GM23338 (cell line): ENCODE data around the gene PHACTR2. TPM values are rescaled to one million over a fixed set of nuclear protein-coding genes. Genes with fewer than 3 reads are reported as not detected.

Source experiments
- ATAC-seq: fragments of 200-7000 bp; cut with Tn5 transposase; 3 replicates; pipeline ENCODE4 v1.9.1; 2020
- DNase-seq: peaks from one replicate; pipeline ENCODE4 v3.0.0-alpha.2; 2015; ENCODE audit warnings: low spot score
- H2AFZ ChIP-seq: fragments of 200-600 bp; sonication (generic); 2 replicates; pipeline ENCODE4 v1.8.0; 2016; ENCODE audit warnings: antibody characterized with exemption, mild to moderate bottlenecking, moderate library complexity
- H3F3A ChIP-seq: fragments of 200-600 bp; sonication (generic); replicated peaks from 2 replicates; pipeline ENCODE4 v1.8.0; 2017; ENCODE audit warnings: antibody characterized with exemption, mixed run types, low read depth
- H3K27ac ChIP-seq: fragments of 200-600 bp; sonication (generic); 2 replicates; pipeline ENCODE4 v1.6.1; 2016; ENCODE audit warnings: low read depth
- H3K27me3 ChIP-seq: fragments of 200-600 bp; sonication (generic); 2 replicates; pipeline ENCODE4 v1.8.0; 2016; ENCODE audit warnings: mild to moderate bottlenecking, mixed run types, moderate library complexity; ENCODE audit not compliant: insufficient read depth
- H3K36me3 ChIP-seq: fragments of 200-600 bp; sonication (generic); 2 replicates; pipeline ENCODE4 v1.8.0; 2016; ENCODE audit warnings: mild to moderate bottlenecking; ENCODE audit not compliant: insufficient read depth
- H3K4me1 ChIP-seq: fragments of 200-600 bp; sonication (generic); 2 replicates; pipeline ENCODE4 v1.8.0; 2016; ENCODE audit warnings: mild to moderate bottlenecking, moderate library complexity; ENCODE audit not compliant: insufficient read depth
- H3K4me2 ChIP-seq: fragments of 200-600 bp; sonication (generic); 2 replicates; pipeline ENCODE4 v1.7.1; 2017; ENCODE audit warnings: mixed run types
- H3K4me3 ChIP-seq: fragments of 200-600 bp; sonication (generic); 2 replicates; pipeline ENCODE4 v1.6.1; 2016; ENCODE audit warnings: mixed run types
- H3K79me2 ChIP-seq: fragments of 200-600 bp; sonication (generic); replicated peaks from 2 replicates; pipeline ENCODE4 v1.8.0; 2017; ENCODE audit warnings: mild to moderate bottlenecking; ENCODE audit not compliant: insufficient read depth
- H3K9me2 ChIP-seq: fragments of 200-600 bp; sonication (generic); 2 replicates; pipeline ENCODE4 v1.8.0; 2017; ENCODE audit not compliant: insufficient read depth
- H4K20me1 ChIP-seq: fragments of 200-600 bp; sonication (generic); replicated peaks from 2 replicates; pipeline ENCODE4 v1.8.0; 2017; ENCODE audit warnings: mild to moderate bottlenecking; ENCODE audit not compliant: insufficient read depth
- H3K27ac Mint-ChIP-seq: 2 replicates; pipeline ENCODE4 v1.8.0; 2020; ENCODE audit warnings: inconsistent platforms, mild to moderate bottlenecking, moderate library complexity, mixed read lengths
- H3K27me3 Mint-ChIP-seq: 3 replicates; pipeline ENCODE4 v1.8.0; 2022; ENCODE audit warnings: low read depth, mild to moderate bottlenecking, moderate library complexity, mixed read lengths, inconsistent platforms; ENCODE audit not compliant: insufficient read depth, poor library complexity
- H3K36me3 Mint-ChIP-seq: 3 replicates; pipeline ENCODE4 v1.8.0; 2021; ENCODE audit warnings: low read depth, mild to moderate bottlenecking, inconsistent platforms, moderate library complexity, mixed read lengths
- H3K4me1 Mint-ChIP-seq: 3 replicates; pipeline ENCODE4 v1.8.0; 2020; ENCODE audit warnings: mild to moderate bottlenecking, inconsistent platforms, mixed read lengths
- H3K4me3 Mint-ChIP-seq: 3 replicates; pipeline ENCODE4 v1.8.0; 2021; ENCODE audit warnings: moderate library complexity, mild to moderate bottlenecking, inconsistent platforms, mixed read lengths
- H3K9me3 Mint-ChIP-seq: 3 replicates; pipeline ENCODE4 v1.8.0; 2020; ENCODE audit warnings: moderate library complexity, mild to moderate bottlenecking, inconsistent platforms, mixed read lengths
- CREB1 ChIP-seq: fragments of 250-450 bp; sonication (Bioruptor Pico); IDR thresholded peaks from 2 replicates; pipeline ENCODE4 v1.5.0; 2020; ENCODE audit warnings: low read depth, mild to moderate bottlenecking, moderate library complexity
- ETS1 ChIP-seq: IDR thresholded peaks from 2 replicates; pipeline ENCODE4 v1.6.1; 2016; ENCODE audit warnings: antibody characterized with exemption
- EZH2phosphoT487 ChIP-seq: fragments of 200-600 bp; sonication (generic); IDR thresholded peaks from one replicate; pipeline ENCODE4 v1.8.1; 2018; ENCODE audit warnings: antibody characterized with exemption; ENCODE audit not compliant: unreplicated experiment
- JUNB ChIP-seq: IDR thresholded peaks from one replicate; pipeline ENCODE4 v1.6.1; 2016; ENCODE audit warnings: antibody characterized with exemption; ENCODE audit not compliant: unreplicated experiment
- NANOG ChIP-seq: IDR thresholded peaks from 2 replicates; pipeline ENCODE4 v1.6.1; 2016; ENCODE audit warnings: antibody characterized with exemption, borderline replicate concordance
- POLR2AphosphoS5 ChIP-seq: IDR thresholded peaks from 2 replicates; pipeline ENCODE4 v1.6.1; 2016; ENCODE audit warnings: antibody characterized with exemption, low read depth
- REST ChIP-seq: IDR thresholded peaks from one replicate; pipeline ENCODE4 v1.6.1; 2018; ENCODE audit warnings: antibody characterized with exemption; ENCODE audit not compliant: unreplicated experiment
- STAT1 ChIP-seq: IDR thresholded peaks from one replicate; pipeline ENCODE4 v1.6.1; 2016; ENCODE audit warnings: antibody characterized with exemption; ENCODE audit not compliant: unreplicated experiment
- ZNF114 ChIP-seq: fragments of 250-450 bp; sonication (Bioruptor Pico); IDR thresholded peaks from 2 replicates; pipeline ENCODE4 v1.5.0; 2020; ENCODE audit warnings: mild to moderate bottlenecking, moderate library complexity
- ZNF331 ChIP-seq: fragments of 250-450 bp; sonication (Bioruptor Pico); IDR thresholded peaks from 2 replicates; pipeline ENCODE4 v1.5.0; 2020; ENCODE audit warnings: low read depth, mild to moderate bottlenecking, moderate library complexity
- polyA plus RNA-seq: library from polyadenylated mRNA; unstranded; fragments of >200 nt; fragmentation: Nextera tagmentation; extraction: Ambion mirVana; gene quantifications from 2 replicates; pipeline ENCODE4 v1.2.1, GENCODE V29; 2016
- total RNA-seq: library from RNA; depleted of rRNA; stranded (reverse); fragments of >200 nt; shearing (Covaris generic); gene quantifications from 2 replicates; pipeline ENCODE4 v1.2.3, GENCODE V29; 2014
- TF ChIP-seq, protein P1 (sequence below), 2 experiments: fragments of 200-600 bp in 1 of 2; sonication (generic) in 1 of 2; conservative IDR thresholded peaks; 2 replicates each; pipeline versions ENCODE4 v1.5.1 to v1.6.1; 2016 to 2017; ENCODE audit warnings: antibody characterized with exemption in 2 of 2, low read depth in 2 of 2, mild to moderate bottlenecking in 2 of 2, moderate library complexity in 1 of 2
- TF ChIP-seq, protein P2 (sequence below): fragments of 250-450 bp; sonication (Bioruptor Pico); IDR thresholded peaks from 2 replicates; pipeline ENCODE4 v1.5.0; 2020; ENCODE audit warnings: mild to moderate bottlenecking, moderate library complexity

The PHACTR2 gene
- total and polyA plus RNA-seq, 2 experiments from 2014 or later: 67.7 to 105 TPM

GRCh38 chr6:143721642-143722041 is 43.9 kb downstream of the PHACTR2 start (continued):
- TF ChIP-seq, protein P1, sequence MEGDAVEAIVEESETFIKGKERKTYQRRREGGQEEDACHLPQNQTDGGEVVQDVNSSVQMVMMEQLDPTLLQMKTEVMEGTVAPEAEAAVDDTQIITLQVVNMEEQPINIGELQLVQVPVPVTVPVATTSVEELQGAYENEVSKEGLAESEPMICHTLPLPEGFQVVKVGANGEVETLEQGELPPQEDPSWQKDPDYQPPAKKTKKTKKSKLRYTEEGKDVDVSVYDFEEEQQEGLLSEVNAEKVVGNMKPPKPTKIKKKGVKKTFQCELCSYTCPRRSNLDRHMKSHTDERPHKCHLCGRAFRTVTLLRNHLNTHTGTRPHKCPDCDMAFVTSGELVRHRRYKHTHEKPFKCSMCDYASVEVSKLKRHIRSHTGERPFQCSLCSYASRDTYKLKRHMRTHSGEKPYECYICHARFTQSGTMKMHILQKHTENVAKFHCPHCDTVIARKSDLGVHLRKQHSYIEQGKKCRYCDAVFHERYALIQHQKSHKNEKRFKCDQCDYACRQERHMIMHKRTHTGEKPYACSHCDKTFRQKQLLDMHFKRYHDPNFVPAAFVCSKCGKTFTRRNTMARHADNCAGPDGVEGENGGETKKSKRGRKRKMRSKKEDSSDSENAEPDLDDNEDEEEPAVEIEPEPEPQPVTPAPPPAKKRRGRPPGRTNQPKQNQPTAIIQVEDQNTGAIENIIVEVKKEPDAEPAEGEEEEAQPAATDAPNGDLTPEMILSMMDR (conservative IDR thresholded peaks at IDR 0.05; ENCODE audit: low read depth in 2 of 2): no peak

GRCh38 chr6:143724876-143725275 is 47.1 kb downstream of the PHACTR2 start:
- peaks cover 11% of the 10 kb centered on the region; the same call in 1 of the 2 replicates for H3K9me2 ChIP-seq
- no peaks in the 10 kb centered on the region for H3K27me3 ChIP-seq
- Mint-ChIP-seq H3K36me3 (peaks cover 46% of the 10 kb centered on the region), H3K27ac (no peak overlapping the region), H3K9me3 (0 out of 3 replicates have a peak, but pooled peaks cover 2% of the 10 kb centered on the region), H3K4me1 (no peaks in the 10 kb centered on the region; the same call in 2 of the 3 replicates), H3K27me3 (no peaks in the 10 kb centered on the region), H3K4me3 (no peak overlapping the region)
- H3K79me2 ChIP-seq: peaks cover 15% of the 10 kb centered on the region
- ATAC-seq (no peak), DNase-seq (no peak)
- H3K36me3 ChIP-seq: peaks cover 4% of the 10 kb centered on the region; the same call in 1 of the 2 replicates
- H4K20me1 ChIP-seq: peaks cover 3% of the 10 kb centered on the region; the same call in 1 of the 2 replicates
- H3F3A ChIP-seq: 0 out of 2 replicates have a peak, but pooled peaks cover 3% of the 10 kb centered on the region
- H3K4me3 ChIP-seq: no peak overlapping the region
- H3K27ac ChIP-seq: no peak overlapping the region
- no peak overlapping the region for H2AFZ ChIP-seq
- H3K4me1 ChIP-seq: no peaks in the 10 kb centered on the region
- no peak overlapping the region for H3K4me2 ChIP-seq
- TF ChIP-seq EZH2phosphoT487: no peak
- TF ChIP-seq ZNF114 (CRISPR knock-in tag): no peak
- TF ChIP-seq REST: no peak
- TF ChIP-seq, protein P2, sequence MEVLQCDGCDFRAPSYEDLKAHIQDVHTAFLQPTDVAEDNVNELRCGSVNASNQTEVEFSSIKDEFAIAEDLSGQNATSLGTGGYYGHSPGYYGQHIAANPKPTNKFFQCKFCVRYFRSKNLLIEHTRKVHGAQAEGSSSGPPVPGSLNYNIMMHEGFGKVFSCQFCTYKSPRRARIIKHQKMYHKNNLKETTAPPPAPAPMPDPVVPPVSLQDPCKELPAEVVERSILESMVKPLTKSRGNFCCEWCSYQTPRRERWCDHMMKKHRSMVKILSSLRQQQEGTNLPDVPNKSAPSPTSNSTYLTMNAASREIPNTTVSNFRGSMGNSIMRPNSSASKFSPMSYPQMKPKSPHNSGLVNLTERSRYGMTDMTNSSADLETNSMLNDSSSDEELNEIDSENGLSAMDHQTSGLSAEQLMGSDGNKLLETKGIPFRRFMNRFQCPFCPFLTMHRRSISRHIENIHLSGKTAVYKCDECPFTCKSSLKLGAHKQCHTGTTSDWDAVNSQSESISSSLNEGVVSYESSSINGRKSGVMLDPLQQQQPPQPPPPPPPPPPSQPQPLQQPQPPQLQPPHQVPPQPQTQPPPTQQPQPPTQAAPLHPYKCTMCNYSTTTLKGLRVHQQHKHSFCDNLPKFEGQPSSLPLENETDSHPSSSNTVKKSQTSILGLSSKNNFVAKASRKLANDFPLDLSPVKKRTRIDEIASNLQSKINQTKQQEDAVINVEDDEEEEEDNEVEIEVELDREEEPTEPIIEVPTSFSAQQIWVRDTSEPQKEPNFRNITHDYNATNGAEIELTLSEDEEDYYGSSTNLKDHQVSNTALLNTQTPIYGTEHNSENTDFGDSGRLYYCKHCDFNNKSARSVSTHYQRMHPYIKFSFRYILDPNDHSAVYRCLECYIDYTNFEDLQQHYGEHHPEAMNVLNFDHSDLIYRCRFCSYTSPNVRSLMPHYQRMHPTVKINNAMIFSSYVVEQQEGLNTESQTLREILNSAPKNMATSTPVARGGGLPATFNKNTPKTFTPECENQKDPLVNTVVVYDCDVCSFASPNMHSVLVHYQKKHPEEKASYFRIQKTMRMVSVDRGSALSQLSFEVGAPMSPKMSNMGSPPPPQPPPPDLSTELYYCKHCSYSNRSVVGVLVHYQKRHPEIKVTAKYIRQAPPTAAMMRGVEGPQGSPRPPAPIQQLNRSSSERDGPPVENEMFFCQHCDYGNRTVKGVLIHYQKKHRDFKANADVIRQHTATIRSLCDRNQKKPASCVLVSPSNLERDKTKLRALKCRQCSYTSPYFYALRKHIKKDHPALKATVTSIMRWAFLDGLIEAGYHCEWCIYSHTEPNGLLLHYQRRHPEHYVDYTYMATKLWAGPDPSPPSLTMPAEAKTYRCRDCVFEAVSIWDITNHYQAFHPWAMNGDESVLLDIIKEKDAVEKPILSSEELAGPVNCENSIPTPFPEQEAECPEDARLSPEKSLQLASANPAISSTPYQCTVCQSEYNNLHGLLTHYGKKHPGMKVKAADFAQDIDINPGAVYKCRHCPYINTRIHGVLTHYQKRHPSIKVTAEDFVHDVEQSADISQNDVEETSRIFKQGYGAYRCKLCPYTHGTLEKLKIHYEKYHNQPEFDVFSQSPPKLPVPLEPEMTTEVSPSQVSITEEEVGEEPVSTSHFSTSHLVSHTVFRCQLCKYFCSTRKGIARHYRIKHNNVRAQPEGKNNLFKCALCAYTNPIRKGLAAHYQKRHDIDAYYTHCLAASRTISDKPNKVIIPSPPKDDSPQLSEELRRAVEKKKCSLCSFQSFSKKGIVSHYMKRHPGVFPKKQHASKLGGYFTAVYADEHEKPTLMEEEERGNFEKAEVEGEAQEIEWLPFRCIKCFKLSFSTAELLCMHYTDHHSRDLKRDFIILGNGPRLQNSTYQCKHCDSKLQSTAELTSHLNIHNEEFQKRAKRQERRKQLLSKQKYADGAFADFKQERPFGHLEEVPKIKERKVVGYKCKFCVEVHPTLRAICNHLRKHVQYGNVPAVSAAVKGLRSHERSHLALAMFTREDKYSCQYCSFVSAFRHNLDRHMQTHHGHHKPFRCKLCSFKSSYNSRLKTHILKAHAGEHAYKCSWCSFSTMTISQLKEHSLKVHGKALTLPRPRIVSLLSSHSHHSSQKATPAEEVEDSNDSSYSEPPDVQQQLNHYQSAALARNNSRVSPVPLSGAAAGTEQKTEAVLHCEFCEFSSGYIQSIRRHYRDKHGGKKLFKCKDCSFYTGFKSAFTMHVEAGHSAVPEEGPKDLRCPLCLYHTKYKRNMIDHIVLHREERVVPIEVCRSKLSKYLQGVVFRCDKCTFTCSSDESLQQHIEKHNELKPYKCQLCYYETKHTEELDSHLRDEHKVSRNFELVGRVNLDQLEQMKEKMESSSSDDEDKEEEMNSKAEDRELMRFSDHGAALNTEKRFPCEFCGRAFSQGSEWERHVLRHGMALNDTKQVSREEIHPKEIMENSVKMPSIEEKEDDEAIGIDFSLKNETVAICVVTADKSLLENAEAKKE (CRISPR knock-in tag): no peak
- TF ChIP-seq CREB1 (CRISPR knock-in tag): no peak
- no peak for TF ChIP-seq STAT1
- no peak for TF ChIP-seq ETS1
- no peak for TF ChIP-seq NANOG
- no peak for TF ChIP-seq POLR2AphosphoS5
- TF ChIP-seq ZNF331: no peak
- no peak for TF ChIP-seq JUNB
